ENCODE measurements around the gene LHFPL3. TPM values are rescaled to one million over a fixed set of nuclear protein-coding genes. Genes with fewer than 3 reads are reported as not detected.

LHFPL3 gene
- total RNA-seq, 4 donors from 2014 or later = 0.83 TPM; not detected in 3

DNA sequence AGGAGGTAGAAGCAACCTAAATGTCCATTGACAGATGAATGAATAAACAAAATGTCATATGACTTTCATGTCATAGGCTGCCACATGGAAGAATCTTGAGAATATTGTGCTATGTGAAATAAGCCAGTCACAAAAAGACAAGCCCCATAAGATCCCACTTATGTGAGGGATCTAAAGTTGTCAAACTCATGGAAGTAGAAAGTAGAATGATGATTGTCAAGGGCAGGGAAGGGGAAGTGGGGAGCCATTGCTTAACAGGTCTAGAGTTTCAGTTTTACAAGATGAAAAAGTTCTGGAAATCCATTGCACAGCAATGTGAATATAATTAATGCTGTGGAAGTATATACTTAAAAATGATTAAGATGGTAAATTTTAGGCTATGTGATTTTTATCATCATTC lies 456.3 kb downstream of the LHFPL3 start:
- Histone ChIP-seq H3K4me1 (no peaks in the 10 kb centered on the region), H3K36me3 (no peaks in the 10 kb centered on the region), H3K9me3 (no peaks in the 10 kb centered on the region), H3K27me3 (no peaks in the 10 kb centered on the region), H3K4me3 (no peak overlapping the region), H3K27ac (no peak overlapping the region)
- intact Hi-C loops (cut with DNase I; ENCODE audit: low total_unique reads) = no loop called here
- TF ChIP-seq POLR2A (IDR thresholded peaks at IDR 0.05) = no peak
- TF ChIP-seq, protein P1, sequence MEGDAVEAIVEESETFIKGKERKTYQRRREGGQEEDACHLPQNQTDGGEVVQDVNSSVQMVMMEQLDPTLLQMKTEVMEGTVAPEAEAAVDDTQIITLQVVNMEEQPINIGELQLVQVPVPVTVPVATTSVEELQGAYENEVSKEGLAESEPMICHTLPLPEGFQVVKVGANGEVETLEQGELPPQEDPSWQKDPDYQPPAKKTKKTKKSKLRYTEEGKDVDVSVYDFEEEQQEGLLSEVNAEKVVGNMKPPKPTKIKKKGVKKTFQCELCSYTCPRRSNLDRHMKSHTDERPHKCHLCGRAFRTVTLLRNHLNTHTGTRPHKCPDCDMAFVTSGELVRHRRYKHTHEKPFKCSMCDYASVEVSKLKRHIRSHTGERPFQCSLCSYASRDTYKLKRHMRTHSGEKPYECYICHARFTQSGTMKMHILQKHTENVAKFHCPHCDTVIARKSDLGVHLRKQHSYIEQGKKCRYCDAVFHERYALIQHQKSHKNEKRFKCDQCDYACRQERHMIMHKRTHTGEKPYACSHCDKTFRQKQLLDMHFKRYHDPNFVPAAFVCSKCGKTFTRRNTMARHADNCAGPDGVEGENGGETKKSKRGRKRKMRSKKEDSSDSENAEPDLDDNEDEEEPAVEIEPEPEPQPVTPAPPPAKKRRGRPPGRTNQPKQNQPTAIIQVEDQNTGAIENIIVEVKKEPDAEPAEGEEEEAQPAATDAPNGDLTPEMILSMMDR (IDR thresholded peaks at IDR 0.05) = no peak
- no peak for DNase-seq

- no peaks in the 10 kb centered on the region for H3K4me1 ChIP-seq
- intact Hi-C loops (cut with DNase I; ENCODE audit: low total_unique reads) = no loop called here
- no peaks in the 10 kb centered on the region for H3K27me3 ChIP-seq
- H3K4me3 ChIP-seq = no peak overlapping the region
- DNase-seq = no peak
- H3K9me3 ChIP-seq = no peaks in the 10 kb centered on the region
- TF ChIP-seq, protein P1 (IDR thresholded peaks at IDR 0.05) = no peak
- no peak for TF ChIP-seq POLR2A (IDR thresholded peaks at IDR 0.05)
- no peaks in the 10 kb centered on the region for H3K36me3 ChIP-seq
- H3K27ac ChIP-seq = no peak overlapping the region
These were observed 461.4 kb downstream of the LHFPL3 start for GRCh38 chr7:104789780-104790179.

GRCh38 chr7:104790440-104790839 lies 462.0 kb downstream of the LHFPL3 start:
- H3K27me3 ChIP-seq = no peaks in the 10 kb centered on the region
- no peak overlapping the region for H3K4me3 ChIP-seq
- TF ChIP-seq POLR2A (IDR thresholded peaks at IDR 0.05) = no peak
- no peak overlapping the region for H3K27ac ChIP-seq
- no peaks in the 10 kb centered on the region for H3K9me3 ChIP-seq
- H3K4me1 ChIP-seq = no peaks in the 10 kb centered on the region
- no peaks in the 10 kb centered on the region for H3K36me3 ChIP-seq
- intact Hi-C loops (cut with DNase I; ENCODE audit: low total_unique reads) = no loop called here
- DNase-seq = no peak

DNA sequence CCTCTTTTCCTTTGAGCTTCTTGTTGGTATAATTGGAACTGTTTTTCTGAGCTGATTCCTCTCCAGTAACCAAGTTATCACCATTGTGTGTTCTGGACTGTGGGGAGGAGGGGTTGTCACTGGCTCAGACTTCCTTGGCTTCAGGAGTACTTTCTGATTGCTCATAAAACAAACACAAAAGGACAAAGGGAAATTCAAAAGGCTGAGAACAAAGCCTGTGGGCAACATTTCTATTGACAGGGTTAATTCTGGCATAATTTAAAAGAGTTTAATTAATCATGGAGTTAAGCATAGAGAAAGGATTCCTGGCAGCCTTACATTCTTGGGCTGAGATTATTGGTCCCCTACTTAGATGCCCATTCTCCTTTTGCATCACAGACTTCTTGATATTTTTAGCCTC lies 462.7 kb downstream of the LHFPL3 start:
- Histone ChIP-seq H3K27me3 (no peaks in the 10 kb centered on the region), H3K36me3 (no peaks in the 10 kb centered on the region), H3K4me1 (no peaks in the 10 kb centered on the region), H3K4me3 (no peak overlapping the region), H3K9me3 (no peaks in the 10 kb centered on the region), H3K27ac (no peak overlapping the region)
- TF ChIP-seq, protein P1 (IDR thresholded peaks at IDR 0.05) = no peak
- TF ChIP-seq POLR2A (IDR thresholded peaks at IDR 0.05) = no peak
- intact Hi-C loops (cut with DNase I; ENCODE audit: low total_unique reads) = no loop called here
- no peak for DNase-seq

DNA sequence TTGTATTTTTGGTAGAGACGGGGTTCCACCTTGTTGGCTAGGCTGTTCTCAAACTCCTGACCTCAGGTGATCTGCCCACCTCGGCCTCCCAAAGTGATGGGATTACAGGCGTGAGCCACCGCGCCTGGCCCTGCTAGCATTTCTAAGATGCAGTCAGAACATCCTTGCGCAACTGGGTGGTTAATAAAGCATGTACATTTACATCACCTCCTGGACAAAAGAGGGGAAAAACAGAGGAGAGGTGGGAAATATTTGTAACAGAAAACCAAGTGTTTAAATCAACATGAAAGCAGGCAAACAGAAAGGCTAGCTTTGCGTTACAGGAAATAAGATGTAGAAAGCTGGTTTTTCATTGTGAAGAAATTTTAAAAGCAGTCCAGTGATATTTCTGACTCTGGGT lies 464.7 kb downstream of the LHFPL3 start:
- Histone ChIP-seq H3K27me3 (no peaks in the 10 kb centered on the region), H3K9me3 (no peaks in the 10 kb centered on the region), H3K4me1 (no peaks in the 10 kb centered on the region), H3K36me3 (no peaks in the 10 kb centered on the region), H3K27ac (no peak overlapping the region), H3K4me3 (no peak overlapping the region)
- intact Hi-C loops (cut with DNase I; ENCODE audit: low total_unique reads) = no loop called here
- TF ChIP-seq, protein P1 (IDR thresholded peaks at IDR 0.05) = no peak
- TF ChIP-seq POLR2A (IDR thresholded peaks at IDR 0.05) = no peak
- no peak for DNase-seq

DNA sequence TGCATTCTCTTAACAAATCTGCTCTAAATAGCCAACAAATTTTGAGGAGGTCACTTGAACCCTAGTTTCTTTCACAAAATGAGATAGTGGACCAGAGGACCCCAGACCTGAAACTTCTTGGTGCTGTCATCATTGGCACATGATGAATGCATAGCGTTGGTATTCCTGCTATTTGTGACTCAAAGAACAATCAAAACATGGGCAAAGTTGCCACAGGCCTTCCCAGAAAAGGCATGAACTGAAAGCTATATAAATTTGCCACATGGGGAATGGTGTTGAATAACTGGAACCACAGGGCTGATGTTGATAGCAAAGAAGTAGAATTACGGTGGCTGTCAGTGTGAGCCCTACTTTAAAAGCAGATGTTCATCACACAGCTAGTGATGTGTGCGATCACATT lies 465.8 kb downstream of the LHFPL3 start:
- intact Hi-C loops (cut with DNase I; ENCODE audit: low total_unique reads) = no loop called here

More for the DNA sequence above, 465.8 kb downstream of the LHFPL3 start:
- TF ChIP-seq, protein P1 (IDR thresholded peaks at IDR 0.05) = no peak
- no peak for TF ChIP-seq POLR2A (IDR thresholded peaks at IDR 0.05)
- H3K4me3 ChIP-seq = no peak overlapping the region
- no peak overlapping the region for H3K27ac ChIP-seq
- H3K4me1 ChIP-seq = no peaks in the 10 kb centered on the region
- no peaks in the 10 kb centered on the region for H3K27me3 ChIP-seq
- no peaks in the 10 kb centered on the region for H3K9me3 ChIP-seq
- no peaks in the 10 kb centered on the region for H3K36me3 ChIP-seq
- no peak for DNase-seq
